ENCODE data around the gene FCHO1. TPM values are rescaled to one million over a fixed set of nuclear protein-coding genes. Genes with fewer than 3 reads are reported as not detected.
"Not testable (repeated sequence)": the region's sequence is repeated elsewhere in the genome, so short reads cannot be mapped to it uniquely, and the experiment has no call there.

Gene FCHO1
- polyA plus RNA-seq, 1 donor from 2014 or later, result 42.4 TPM

- Mint-ChIP-seq H3K36me3 (peaks cover 15% of the 10 kb centered on the region), H3K27me3 (no peaks in the 10 kb centered on the region), H3K4me3 (peak overlapping the region in 2 of 4 donors; percentile 20 to 87), H3K9me3 (no peaks in the 10 kb centered on the region), H3K4me1 (peaks cover 19 to 22% (median 21%) of the 10 kb centered on the region in 3 donors), H3K27ac (peak overlapping the region; percentile 26 to 94 (median 46))
Observed at GRCh38 chr19:17765069-17765618, 13.9 kb downstream of the FCHO1 start.

GRCh38 chr19:17766543-17767131, 15.4 kb downstream of the FCHO1 start:
- Mint-ChIP-seq H3K36me3 (peaks cover 11% of the 10 kb centered on the region), H3K4me1 (peaks cover 10 to 12% (median 12%) of the 10 kb centered on the region in 3 donors), H3K27me3 (no peaks in the 10 kb centered on the region), H3K9me3 (no peaks in the 10 kb centered on the region), H3K4me3 (peak overlapping the region in 3 of 4 donors; percentile 10 to 90 (median 85)), H3K27ac (peak overlapping the region; percentile 2 to 93 (median 64))

GRCh38 chr19:17767559-17767958, 16.3 kb downstream of the FCHO1 start:
- no peaks in the 10 kb centered on the region for H3K27me3 Mint-ChIP-seq
- H3K27ac Mint-ChIP-seq, result no peak overlapping the region
- peaks cover 9 to 12% (median 10%) of the 10 kb centered on the region in 3 donors for H3K4me1 Mint-ChIP-seq
- no peaks in the 10 kb centered on the region for H3K9me3 Mint-ChIP-seq
- H3K4me3 Mint-ChIP-seq, result no peak overlapping the region
- H3K36me3 Mint-ChIP-seq, result peaks cover 15% of the 10 kb centered on the region

GRCh38 chr19:17770613-17771012, 19.3 kb downstream of the FCHO1 start:
- H3K27ac Mint-ChIP-seq, result no peak overlapping the region
- peaks cover 13% of the 10 kb centered on the region for H3K36me3 Mint-ChIP-seq
- H3K4me1 Mint-ChIP-seq, result peaks cover 8 to 10% (median 8%) of the 10 kb centered on the region in 3 donors
- no peak overlapping the region for H3K4me3 Mint-ChIP-seq
- no peaks in the 10 kb centered on the region for H3K27me3 Mint-ChIP-seq
- H3K9me3 Mint-ChIP-seq, result no peaks in the 10 kb centered on the region

GRCh38 chr19:17772172-17772571, 20.9 kb downstream of the FCHO1 start:
- Mint-ChIP-seq H3K9me3 (no peaks in the 10 kb centered on the region), H3K27ac (no peak overlapping the region), H3K4me1 (peaks cover 14% of the 10 kb centered on the region in 3 donors), H3K27me3 (no peaks in the 10 kb centered on the region), H3K36me3 (peaks cover 9% of the 10 kb centered on the region), H3K4me3 (no peak overlapping the region)

- Mint-ChIP-seq H3K27me3 (no peaks in the 10 kb centered on the region), H3K27ac (peak overlapping the region; percentile 75 to 99 (median 98)), H3K4me3 (peak overlapping the region in 2 of 4 donors; percentile 30 to 90), H3K4me1 (peaks cover 14 to 20% (median 17%) of the 10 kb centered on the region in 3 donors), H3K9me3 (no peaks in the 10 kb centered on the region), H3K36me3 (peaks cover 9% of the 10 kb centered on the region)
Observed at GRCh38 chr19:17775245-17775927, 24.1 kb downstream of the FCHO1 start.

- peak overlapping the region; percentile 91 to 99 (median 98) for H3K27ac Mint-ChIP-seq
- peak overlapping the region; percentile 61 to 93 (median 73) for H3K4me3 Mint-ChIP-seq
Observed at GRCh38 chr19:17775991-17776803, 24.9 kb downstream of the FCHO1 start.

GRCh38 chr19:17777840-17778239, 26.6 kb downstream of the FCHO1 start:
- not testable (repeated sequence) for H3K36me3 Mint-ChIP-seq, H3K27me3 Mint-ChIP-seq, H3K9me3 Mint-ChIP-seq
- peak overlapping the region in 2 of 4 donors; percentile 52 to 73 for H3K4me3 Mint-ChIP-seq
- H3K4me1 Mint-ChIP-seq, result peaks cover 14 to 20% (median 17%) of the 10 kb centered on the region in 3 donors
- peak overlapping the region; percentile 37 to 82 (median 46) for H3K27ac Mint-ChIP-seq

More at GRCh38 chr19:17775991-17776803, 24.9 kb downstream of the FCHO1 start:
- H3K4me1 Mint-ChIP-seq, result peaks cover 14 to 20% (median 17%) of the 10 kb centered on the region in 3 donors
- H3K36me3 Mint-ChIP-seq, result peaks cover 9% of the 10 kb centered on the region
- no peaks in the 10 kb centered on the region for H3K27me3 Mint-ChIP-seq
- no peaks in the 10 kb centered on the region for H3K9me3 Mint-ChIP-seq

- H3K27me3 Mint-ChIP-seq, result no peaks in the 10 kb centered on the region
- H3K36me3 Mint-ChIP-seq, result peaks cover 6% of the 10 kb centered on the region
- no peaks in the 10 kb centered on the region for H3K9me3 Mint-ChIP-seq
- peak overlapping the region; percentile 46 to 91 (median 65) for H3K27ac Mint-ChIP-seq
- peaks cover 14 to 20% (median 17%) of the 10 kb centered on the region in 3 donors for H3K4me1 Mint-ChIP-seq
- H3K4me3 Mint-ChIP-seq, result peak overlapping the region in 1 of 4 donors; percentile 73
Observed at GRCh38 chr19:17778251-17778967, 27.1 kb downstream of the FCHO1 start.

- Mint-ChIP-seq H3K27ac (peak overlapping the region in 2 of 3 donors; percentile 65 to 91), H3K36me3 (peaks cover 6% of the 10 kb centered on the region), H3K4me3 (no peak overlapping the region), H3K4me1 (peaks cover 15 to 21% (median 18%) of the 10 kb centered on the region in 3 donors), H3K27me3 (no peaks in the 10 kb centered on the region), H3K9me3 (no peaks in the 10 kb centered on the region)
Observed at GRCh38 chr19:17778968-17779929, 28.0 kb downstream of the FCHO1 start.

- Mint-ChIP-seq H3K36me3 (peaks cover 6% of the 10 kb centered on the region), H3K4me1 (peaks cover 15 to 19% (median 16%) of the 10 kb centered on the region in 3 donors), H3K9me3 (no peaks in the 10 kb centered on the region), H3K4me3 (no peak overlapping the region), H3K27ac (peak overlapping the region in 1 of 3 donors; percentile 85), H3K27me3 (no peaks in the 10 kb centered on the region)
Observed at GRCh38 chr19:17780781-17781180, 29.5 kb downstream of the FCHO1 start.

- H3K9me3 Mint-ChIP-seq, H3K27me3 Mint-ChIP-seq, H3K4me3 Mint-ChIP-seq, H3K4me1 Mint-ChIP-seq, H3K27ac Mint-ChIP-seq, H3K36me3 Mint-ChIP-seq: not testable (repeated sequence)
Observed at GRCh38 chr19:17783721-17784120, 32.4 kb downstream of the FCHO1 start.

- Mint-ChIP-seq H3K36me3 (peaks cover 9% of the 10 kb centered on the region), H3K27ac (peak overlapping the region in 2 of 3 donors; percentile 43 to 78), H3K9me3 (no peaks in the 10 kb centered on the region), H3K27me3 (no peaks in the 10 kb centered on the region), H3K4me1 (peaks cover 5 to 7% (median 5%) of the 10 kb centered on the region in 3 donors), H3K4me3 (no peak overlapping the region)
Observed at GRCh38 chr19:17784201-17785008, 33.1 kb downstream of the FCHO1 start.

Measured in IgD-negative memory B cell (primary cell).